SK-N-SH treated with all-trans-retinoic acid at 6 μM for 48 hours (cell line): ENCODE data around the gene LENEP.
"Not testable (repeated sequence)": the region's sequence is repeated elsewhere in the genome, so short reads cannot be mapped to it uniquely, and the experiment has no call there.

ENCODE experiments used
- ARNTL ChIP-seq: fragments of 450-650 bp; formaldehyde crosslinking; IDR thresholded peaks from 2 replicates; pipeline ENCODE4 v1.5.0; 2020; ENCODE audit warnings: low read depth, mild to moderate bottlenecking, moderate library complexity, borderline replicate concordance
- OSR1 ChIP-seq: fragments of 250-450 bp; sonication (Bioruptor Pico); IDR thresholded peaks from 2 replicates; pipeline ENCODE4 v1.8.0; 2022; ENCODE audit warnings: moderate library complexity, mild to moderate bottlenecking, inconsistent platforms
- RARB ChIP-seq: fragments of 250-450 bp; sonication (Bioruptor Pico); IDR thresholded peaks from 2 replicates; pipeline ENCODE4 v1.8.0; 2021; ENCODE audit warnings: mild to moderate bottlenecking, moderate library complexity
- ZC3H10 ChIP-seq: fragments of 250-450 bp; sonication (Bioruptor Pico); IDR thresholded peaks from 2 replicates; pipeline ENCODE4 v1.5.1; 2021; ENCODE audit warnings: mild to moderate bottlenecking, moderate library complexity
- ZFP3 ChIP-seq: fragments of 250-450 bp; sonication (Bioruptor Pico); IDR thresholded peaks from 2 replicates; pipeline ENCODE4 v1.5.0; 2020; ENCODE audit warnings: mild to moderate bottlenecking, moderate library complexity
- ZNF565 ChIP-seq: fragments of 450-650 bp; formaldehyde crosslinking; conservative IDR thresholded peaks from 2 replicates; pipeline ENCODE4 v1.5.0; 2020; ENCODE audit warnings: low read depth, mild to moderate bottlenecking, moderate library complexity
- ZNF70 ChIP-seq: fragments of 450-650 bp; formaldehyde crosslinking; IDR thresholded peaks from 2 replicates; pipeline ENCODE4 v1.5.0; 2020; ENCODE audit warnings: mild to moderate bottlenecking, moderate library complexity
- TF ChIP-seq, protein P1 (sequence below): fragments of 250-450 bp; sonication (Bioruptor Pico); IDR thresholded peaks from 2 replicates; pipeline ENCODE4 v1.5.1; 2020; ENCODE audit warnings: low read depth, mild to moderate bottlenecking, moderate library complexity
- TF ChIP-seq, protein P2 (sequence below): fragments of 250-450 bp; sonication (Bioruptor Pico); IDR thresholded peaks from 2 replicates; pipeline ENCODE4 v1.8.0; 2020; ENCODE audit warnings: mild to moderate bottlenecking, moderate library complexity, borderline replicate concordance

DNA sequence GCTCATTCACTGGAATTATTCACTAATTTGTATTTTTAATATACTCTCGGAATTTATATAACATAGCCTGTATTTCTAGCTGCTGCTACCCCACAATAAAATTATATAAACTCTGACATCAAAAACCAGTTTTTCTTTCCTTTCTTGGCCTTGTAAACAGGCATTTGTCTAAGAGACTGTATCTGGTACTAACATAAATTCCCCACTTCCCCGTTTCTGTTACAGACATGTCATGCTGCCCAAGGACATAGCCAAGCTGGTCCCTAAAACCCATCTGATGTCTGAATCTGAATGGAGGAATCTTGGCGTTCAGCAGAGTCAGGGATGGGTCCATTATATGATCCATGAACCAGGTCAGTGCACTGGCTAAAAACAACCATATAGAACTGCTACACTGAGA lies 15.6 kb upstream of the LENEP start:
- TF ChIP-seq ZNF70 (CRISPR knock-in tag); OSR1; RARB (CRISPR knock-in tag); ARNTL (CRISPR knock-in tag); ZFP3 (CRISPR knock-in tag); ZC3H10; ZNF565 (CRISPR knock-in tag): not testable (repeated sequence)
- TF ChIP-seq, protein P1, sequence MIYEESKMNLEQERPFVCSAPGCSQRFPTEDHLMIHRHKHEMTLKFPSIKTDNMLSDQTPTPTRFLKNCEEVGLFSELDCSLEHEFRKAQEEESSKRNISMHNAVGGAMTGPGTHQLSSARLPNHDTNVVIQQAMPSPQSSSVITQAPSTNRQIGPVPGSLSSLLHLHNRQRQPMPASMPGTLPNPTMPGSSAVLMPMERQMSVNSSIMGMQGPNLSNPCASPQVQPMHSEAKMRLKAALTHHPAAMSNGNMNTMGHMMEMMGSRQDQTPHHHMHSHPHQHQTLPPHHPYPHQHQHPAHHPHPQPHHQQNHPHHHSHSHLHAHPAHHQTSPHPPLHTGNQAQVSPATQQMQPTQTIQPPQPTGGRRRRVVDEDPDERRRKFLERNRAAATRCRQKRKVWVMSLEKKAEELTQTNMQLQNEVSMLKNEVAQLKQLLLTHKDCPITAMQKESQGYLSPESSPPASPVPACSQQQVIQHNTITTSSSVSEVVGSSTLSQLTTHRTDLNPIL (CRISPR knock-in tag): not testable (repeated sequence)
- TF ChIP-seq, protein P2, sequence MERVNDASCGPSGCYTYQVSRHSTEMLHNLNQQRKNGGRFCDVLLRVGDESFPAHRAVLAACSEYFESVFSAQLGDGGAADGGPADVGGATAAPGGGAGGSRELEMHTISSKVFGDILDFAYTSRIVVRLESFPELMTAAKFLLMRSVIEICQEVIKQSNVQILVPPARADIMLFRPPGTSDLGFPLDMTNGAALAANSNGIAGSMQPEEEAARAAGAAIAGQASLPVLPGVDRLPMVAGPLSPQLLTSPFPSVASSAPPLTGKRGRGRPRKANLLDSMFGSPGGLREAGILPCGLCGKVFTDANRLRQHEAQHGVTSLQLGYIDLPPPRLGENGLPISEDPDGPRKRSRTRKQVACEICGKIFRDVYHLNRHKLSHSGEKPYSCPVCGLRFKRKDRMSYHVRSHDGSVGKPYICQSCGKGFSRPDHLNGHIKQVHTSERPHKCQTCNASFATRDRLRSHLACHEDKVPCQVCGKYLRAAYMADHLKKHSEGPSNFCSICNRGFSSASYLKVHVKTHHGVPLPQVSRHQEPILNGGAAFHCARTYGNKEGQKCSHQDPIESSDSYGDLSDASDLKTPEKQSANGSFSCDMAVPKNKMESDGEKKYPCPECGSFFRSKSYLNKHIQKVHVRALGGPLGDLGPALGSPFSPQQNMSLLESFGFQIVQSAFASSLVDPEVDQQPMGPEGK: not testable (repeated sequence)
